ENCODE results near the gene BHLHE40. TPM values are rescaled to one million over a fixed set of nuclear protein-coding genes. Genes with fewer than 3 reads are reported as not detected.

The BHLHE40 gene
- total and polyA plus RNA-seq, 10 of the 15 experiments (the other 5 are each of a cell fraction or from before 2014, with no cell fraction given): 25.2 to 106 (median 51.4) TPM

DNA sequence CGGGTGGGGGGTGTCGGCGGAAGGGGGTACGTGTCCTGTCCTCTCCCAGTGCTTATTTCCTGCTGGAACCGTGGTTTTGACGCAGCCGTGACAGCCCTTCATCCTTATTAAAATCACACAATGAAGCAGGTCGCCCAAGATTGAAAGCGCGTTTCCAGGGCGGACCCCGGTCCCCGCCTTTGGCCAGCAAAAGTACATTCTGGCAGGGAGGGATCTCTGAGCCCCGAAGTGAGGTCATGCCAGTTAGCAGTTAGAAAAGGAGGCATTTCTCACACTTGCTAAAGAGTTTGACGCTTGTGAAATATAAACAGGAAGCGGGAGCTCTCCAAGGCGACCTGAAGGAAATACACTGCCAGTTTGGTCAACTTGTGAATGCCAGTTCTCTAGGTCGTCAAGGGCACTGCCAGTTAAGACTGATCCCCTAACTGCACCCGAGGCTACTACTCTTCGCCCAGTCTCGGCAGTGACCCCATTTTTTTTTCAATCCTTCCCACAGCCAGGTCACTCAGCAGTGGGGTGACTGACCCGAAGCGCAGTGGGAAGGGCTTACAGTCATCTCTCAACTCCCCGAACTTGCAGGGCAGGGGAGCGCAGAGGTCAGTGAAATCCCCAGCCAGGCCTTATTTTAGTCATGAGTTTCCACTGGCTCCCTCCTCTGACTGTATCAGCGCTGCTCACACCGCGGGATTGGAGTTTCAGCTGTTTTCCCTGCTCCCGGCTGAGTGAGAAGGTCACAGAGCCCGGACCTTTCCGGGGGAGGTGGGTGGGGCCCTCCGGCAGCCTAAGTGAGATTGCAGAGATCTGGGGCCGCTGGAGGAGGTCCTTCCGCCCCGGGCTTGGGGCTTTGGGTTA is 2.0 kb upstream of the BHLHE40 start (continued):
- TF ChIP-seq, protein P1, sequence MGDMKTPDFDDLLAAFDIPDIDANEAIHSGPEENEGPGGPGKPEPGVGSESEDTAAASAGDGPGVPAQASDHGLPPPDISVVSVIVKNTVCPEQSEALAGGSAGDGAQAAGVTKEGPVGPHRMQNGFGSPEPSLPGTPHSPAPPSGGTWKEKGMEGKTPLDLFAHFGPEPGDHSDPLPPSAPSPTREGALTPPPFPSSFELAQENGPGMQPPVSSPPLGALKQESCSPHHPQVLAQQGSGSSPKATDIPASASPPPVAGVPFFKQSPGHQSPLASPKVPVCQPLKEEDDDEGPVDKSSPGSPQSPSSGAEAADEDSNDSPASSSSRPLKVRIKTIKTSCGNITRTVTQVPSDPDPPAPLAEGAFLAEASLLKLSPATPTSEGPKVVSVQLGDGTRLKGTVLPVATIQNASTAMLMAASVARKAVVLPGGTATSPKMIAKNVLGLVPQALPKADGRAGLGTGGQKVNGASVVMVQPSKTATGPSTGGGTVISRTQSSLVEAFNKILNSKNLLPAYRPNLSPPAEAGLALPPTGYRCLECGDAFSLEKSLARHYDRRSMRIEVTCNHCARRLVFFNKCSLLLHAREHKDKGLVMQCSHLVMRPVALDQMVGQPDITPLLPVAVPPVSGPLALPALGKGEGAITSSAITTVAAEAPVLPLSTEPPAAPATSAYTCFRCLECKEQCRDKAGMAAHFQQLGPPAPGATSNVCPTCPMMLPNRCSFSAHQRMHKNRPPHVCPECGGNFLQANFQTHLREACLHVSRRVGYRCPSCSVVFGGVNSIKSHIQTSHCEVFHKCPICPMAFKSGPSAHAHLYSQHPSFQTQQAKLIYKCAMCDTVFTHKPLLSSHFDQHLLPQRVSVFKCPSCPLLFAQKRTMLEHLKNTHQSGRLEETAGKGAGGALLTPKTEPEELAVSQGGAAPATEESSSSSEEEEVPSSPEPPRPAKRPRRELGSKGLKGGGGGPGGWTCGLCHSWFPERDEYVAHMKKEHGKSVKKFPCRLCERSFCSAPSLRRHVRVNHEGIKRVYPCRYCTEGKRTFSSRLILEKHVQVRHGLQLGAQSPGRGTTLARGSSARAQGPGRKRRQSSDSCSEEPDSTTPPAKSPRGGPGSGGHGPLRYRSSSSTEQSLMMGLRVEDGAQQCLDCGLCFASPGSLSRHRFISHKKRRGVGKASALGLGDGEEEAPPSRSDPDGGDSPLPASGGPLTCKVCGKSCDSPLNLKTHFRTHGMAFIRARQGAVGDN (IDR thresholded peaks at IDR 0.05): peak; percentile 97
- TF ChIP-seq POLR2A (IDR thresholded peaks at IDR 0.05; ENCODE audit: low read depth, low read length) (peak; percentile 19; the same call in 1 of the 2 replicates), SMAD1 (IDR thresholded peaks at IDR 0.05; ENCODE audit: low read depth, partially characterized antibody) (peak; percentile 84), TCF3 (IDR thresholded peaks at IDR 0.05; ENCODE audit: borderline replicate concordance, insufficient read depth, low read depth, low read length) (peak; percentile 91), SMC3 (IDR thresholded peaks at IDR 0.05; ENCODE audit: borderline replicate concordance, low read length) (peak; percentile 26; the same call in 1 of the 2 replicates), TCF7 (IDR thresholded peaks at IDR 0.05; ENCODE audit: borderline replicate concordance) (peak; percentile 46; the same call in 1 of the 2 replicates), CBX3 (IDR thresholded peaks at IDR 0.05; ENCODE audit: borderline replicate concordance, low read depth) (no peak), MYC (IDR thresholded peaks at IDR 0.05; ENCODE audit: insufficient read depth, insufficient read length, insufficient replicate concordance, low read length, severe bottlenecking) (no peak), HDGF (IDR thresholded peaks at IDR 0.05) (0 out of 2 replicates have a peak, but pooled peaks have one; percentile 22), SP1 (IDR thresholded peaks at IDR 0.05; ENCODE audit: low read depth, low read length) (peak; percentile 79), BRCA1 (IDR thresholded peaks at IDR 0.05; ENCODE audit: low read depth, low read length) (no peak), LARP7 (IDR thresholded peaks at IDR 0.05) (peak; percentile 58; the same call in 1 of the 2 replicates), RUNX3 (IDR thresholded peaks at IDR 0.05; ENCODE audit: low read length) (no peak)
- TF ChIP-seq, protein P2, sequence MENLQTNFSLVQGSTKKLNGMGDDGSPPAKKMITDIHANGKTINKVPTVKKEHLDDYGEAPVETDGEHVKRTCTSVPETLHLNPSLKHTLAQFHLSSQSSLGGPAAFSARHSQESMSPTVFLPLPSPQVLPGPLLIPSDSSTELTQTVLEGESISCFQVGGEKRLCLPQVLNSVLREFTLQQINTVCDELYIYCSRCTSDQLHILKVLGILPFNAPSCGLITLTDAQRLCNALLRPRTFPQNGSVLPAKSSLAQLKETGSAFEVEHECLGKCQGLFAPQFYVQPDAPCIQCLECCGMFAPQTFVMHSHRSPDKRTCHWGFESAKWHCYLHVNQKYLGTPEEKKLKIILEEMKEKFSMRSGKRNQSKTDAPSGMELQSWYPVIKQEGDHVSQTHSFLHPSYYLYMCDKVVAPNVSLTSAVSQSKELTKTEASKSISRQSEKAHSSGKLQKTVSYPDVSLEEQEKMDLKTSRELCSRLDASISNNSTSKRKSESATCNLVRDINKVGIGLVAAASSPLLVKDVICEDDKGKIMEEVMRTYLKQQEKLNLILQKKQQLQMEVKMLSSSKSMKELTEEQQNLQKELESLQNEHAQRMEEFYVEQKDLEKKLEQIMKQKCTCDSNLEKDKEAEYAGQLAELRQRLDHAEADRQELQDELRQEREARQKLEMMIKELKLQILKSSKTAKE (IDR thresholded peaks at IDR 0.05; ENCODE audit: low read depth, poor library complexity, severe bottlenecking): peak; percentile 98
- TF ChIP-seq, protein P3, sequence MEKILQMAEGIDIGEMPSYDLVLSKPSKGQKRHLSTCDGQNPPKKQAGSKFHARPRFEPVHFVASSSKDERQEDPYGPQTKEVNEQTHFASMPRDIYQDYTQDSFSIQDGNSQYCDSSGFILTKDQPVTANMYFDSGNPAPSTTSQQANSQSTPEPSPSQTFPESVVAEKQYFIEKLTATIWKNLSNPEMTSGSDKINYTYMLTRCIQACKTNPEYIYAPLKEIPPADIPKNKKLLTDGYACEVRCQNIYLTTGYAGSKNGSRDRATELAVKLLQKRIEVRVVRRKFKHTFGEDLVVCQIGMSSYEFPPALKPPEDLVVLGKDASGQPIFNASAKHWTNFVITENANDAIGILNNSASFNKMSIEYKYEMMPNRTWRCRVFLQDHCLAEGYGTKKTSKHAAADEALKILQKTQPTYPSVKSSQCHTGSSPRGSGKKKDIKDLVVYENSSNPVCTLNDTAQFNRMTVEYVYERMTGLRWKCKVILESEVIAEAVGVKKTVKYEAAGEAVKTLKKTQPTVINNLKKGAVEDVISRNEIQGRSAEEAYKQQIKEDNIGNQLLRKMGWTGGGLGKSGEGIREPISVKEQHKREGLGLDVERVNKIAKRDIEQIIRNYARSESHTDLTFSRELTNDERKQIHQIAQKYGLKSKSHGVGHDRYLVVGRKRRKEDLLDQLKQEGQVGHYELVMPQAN (conservative IDR thresholded peaks at IDR 0.05): no peak; the same call in none of the 2 replicates
- TF ChIP-seq, protein P4, sequence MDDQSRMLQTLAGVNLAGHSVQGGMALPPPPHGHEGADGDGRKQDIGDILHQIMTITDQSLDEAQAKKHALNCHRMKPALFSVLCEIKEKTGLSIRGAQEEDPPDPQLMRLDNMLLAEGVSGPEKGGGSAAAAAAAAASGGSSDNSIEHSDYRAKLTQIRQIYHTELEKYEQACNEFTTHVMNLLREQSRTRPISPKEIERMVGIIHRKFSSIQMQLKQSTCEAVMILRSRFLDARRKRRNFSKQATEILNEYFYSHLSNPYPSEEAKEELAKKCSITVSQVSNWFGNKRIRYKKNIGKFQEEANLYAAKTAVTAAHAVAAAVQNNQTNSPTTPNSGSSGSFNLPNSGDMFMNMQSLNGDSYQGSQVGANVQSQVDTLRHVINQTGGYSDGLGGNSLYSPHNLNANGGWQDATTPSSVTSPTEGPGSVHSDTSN (IDR thresholded peaks at IDR 0.05; ENCODE audit: insufficient replicate concordance, low read depth, low read length): peak; percentile 29
- TF ChIP-seq, protein P5, sequence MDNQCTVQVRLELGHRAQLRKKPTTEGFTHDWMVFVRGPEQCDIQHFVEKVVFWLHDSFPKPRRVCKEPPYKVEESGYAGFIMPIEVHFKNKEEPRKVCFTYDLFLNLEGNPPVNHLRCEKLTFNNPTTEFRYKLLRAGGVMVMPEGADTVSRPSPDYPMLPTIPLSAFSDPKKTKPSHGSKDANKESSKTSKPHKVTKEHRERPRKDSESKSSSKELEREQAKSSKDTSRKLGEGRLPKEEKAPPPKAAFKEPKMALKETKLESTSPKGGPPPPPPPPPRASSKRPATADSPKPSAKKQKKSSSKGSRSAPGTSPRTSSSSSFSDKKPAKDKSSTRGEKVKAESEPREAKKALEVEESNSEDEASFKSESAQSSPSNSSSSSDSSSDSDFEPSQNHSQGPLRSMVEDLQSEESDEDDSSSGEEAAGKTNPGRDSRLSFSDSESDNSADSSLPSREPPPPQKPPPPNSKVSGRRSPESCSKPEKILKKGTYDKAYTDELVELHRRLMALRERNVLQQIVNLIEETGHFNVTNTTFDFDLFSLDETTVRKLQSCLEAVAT (IDR thresholded peaks at IDR 0.05): no peak; the same call in 1 of the 2 replicates

Measured in GM12878 (cell line).